Stomach (tissue), 4 donors: ENCODE results near the gene LIPG.

Source experiments
- CTCF ChIP-seq, 7 experiments: fragments of 450-650 bp in 4 of 7; fragments of 200-600 bp in 3 of 7; sonication (generic) in 3 of 7; IDR thresholded peaks; one replicate each; pipeline ENCODE4 v1.5.1; 2016 to 2019; ENCODE audit warnings: antibody characterized with exemption in 7 of 7, control low read depth in 2 of 7, mild to moderate bottlenecking in 1 of 7
- EP300 ChIP-seq: sonication (generic); formaldehyde crosslinking; IDR thresholded peaks from one replicate; pipeline ENCODE4 v1.6.1; 2017; ENCODE audit warnings: antibody characterized with exemption
- POLR2A ChIP-seq, 4 donors: fragments of 450-650 bp; IDR thresholded peaks; one replicate each; pipeline ENCODE4 v1.6.1; 2016; ENCODE audit warnings: antibody characterized with exemption in 4 of 4, control low read depth in 2 of 4, mild to moderate bottlenecking in 1 of 4, moderate library complexity in 1 of 4
- POLR2AphosphoS5 ChIP-seq, 3 donors: sonication (generic); formaldehyde crosslinking; IDR thresholded peaks; one replicate each; pipeline ENCODE4 v1.6.1; 2016; ENCODE audit warnings: antibody characterized with exemption in 3 of 3

- TF ChIP-seq CTCF (IDR thresholded peaks at IDR 0.05) (no peak), POLR2AphosphoS5 (IDR thresholded peaks at IDR 0.05) (no peak), EP300 (no peak), POLR2A (IDR thresholded peaks at IDR 0.05) (no peak)
These were observed 47.3 kb upstream of the LIPG start for GRCh38 chr18:49514577-49514976.
